ENCODE measurements around the gene PDP2.
"Not testable (repeated sequence)": the region's sequence is repeated elsewhere in the genome, so short reads cannot be mapped to it uniquely, and the experiment has no call there.

Gene PDP2

GRCh38 chr16:66895999-66896398 lies 15.7 kb downstream of the PDP2 start:
- no peak overlapping the region for H3K4me2 ChIP-seq (ENCODE audit: low read length)
- H4K20me1 ChIP-seq (ENCODE audit: control insufficient read depth, insufficient read depth, low read depth, low read length) = no peaks in the 10 kb centered on the region

GRCh38 chr16:66896682-66897081 lies 16.4 kb downstream of the PDP2 start:
- not testable (repeated sequence) for H3K36me3 ChIP-seq (ENCODE audit: control insufficient read depth, low read length); H3K79me2 ChIP-seq (ENCODE audit: control insufficient read depth, low read length); H3K4me3 ChIP-seq (ENCODE audit: low read length); H3K27me3 ChIP-seq (ENCODE audit: control insufficient read depth, low read length); H3F3A ChIP-seq (ENCODE audit: control insufficient read depth, insufficient read depth); H3K9me2 ChIP-seq (replicated peaks; ENCODE audit: control insufficient read depth, low read length); H4K20me1 ChIP-seq (ENCODE audit: control insufficient read depth, insufficient read depth, low read depth, low read length); H3K4me2 ChIP-seq (ENCODE audit: low read length); H3K9me3 ChIP-seq (ENCODE audit: control insufficient read depth, insufficient read depth, low read length); H3K27ac ChIP-seq (ENCODE audit: low read depth, low read length); H3K4me1 ChIP-seq (ENCODE audit: control insufficient read depth, low read length)

More at GRCh38 chr16:66895999-66896398, 15.7 kb downstream of the PDP2 start:
- TF ChIP-seq CTCF (IDR thresholded peaks at IDR 0.05; ENCODE audit: low read depth, low read length, poor library complexity, severe bottlenecking) = no peak
- no peak for TF ChIP-seq EZH2phosphoT487 (IDR thresholded peaks at IDR 0.05; ENCODE audit: borderline replicate concordance, low read length)
- no peak overlapping the region for H3K4me3 ChIP-seq (ENCODE audit: low read length)
- no peak overlapping the region for H3K27ac ChIP-seq (ENCODE audit: low read depth, low read length)
- no peaks in the 10 kb centered on the region for H3K9me3 ChIP-seq (ENCODE audit: control insufficient read depth, insufficient read depth, low read length)
- H3K36me3 ChIP-seq (ENCODE audit: control insufficient read depth, low read length) = no peaks in the 10 kb centered on the region
- H3K4me1 ChIP-seq (ENCODE audit: control insufficient read depth, low read length) = 0 out of 2 replicates have a peak, but pooled peaks cover 4% of the 10 kb centered on the region
- no peaks in the 10 kb centered on the region for H3K27me3 ChIP-seq (ENCODE audit: control insufficient read depth, low read length)
- no peaks in the 10 kb centered on the region for H3K79me2 ChIP-seq (ENCODE audit: control insufficient read depth, low read length)
- H3K9me2 ChIP-seq (replicated peaks; ENCODE audit: control insufficient read depth, low read length) = no peaks in the 10 kb centered on the region
- 0 out of 2 replicates have a peak, but pooled peaks cover 2% of the 10 kb centered on the region for H3F3A ChIP-seq (ENCODE audit: control insufficient read depth, insufficient read depth)

- no peak overlapping the region for H3K4me3 ChIP-seq (ENCODE audit: low read length)
- no peaks in the 10 kb centered on the region for H3K79me2 ChIP-seq (ENCODE audit: control insufficient read depth, low read length)
- 0 out of 2 replicates have a peak, but pooled peaks cover under 1% of the 10 kb centered on the region for H3K4me1 ChIP-seq (ENCODE audit: control insufficient read depth, low read length)
- H3K9me2 ChIP-seq (replicated peaks; ENCODE audit: control insufficient read depth, low read length) = no peaks in the 10 kb centered on the region
- no peaks in the 10 kb centered on the region for H3F3A ChIP-seq (ENCODE audit: control insufficient read depth, insufficient read depth)
- no peak for TF ChIP-seq EZH2phosphoT487 (IDR thresholded peaks at IDR 0.05; ENCODE audit: borderline replicate concordance, low read length)
- no peak for TF ChIP-seq CTCF (IDR thresholded peaks at IDR 0.05; ENCODE audit: low read depth, low read length, poor library complexity, severe bottlenecking)
- no peak overlapping the region for H3K4me2 ChIP-seq (ENCODE audit: low read length)
- no peaks in the 10 kb centered on the region for H3K27me3 ChIP-seq (ENCODE audit: control insufficient read depth, low read length)
- no peaks in the 10 kb centered on the region for H4K20me1 ChIP-seq (ENCODE audit: control insufficient read depth, insufficient read depth, low read depth, low read length)
- no peaks in the 10 kb centered on the region for H3K36me3 ChIP-seq (ENCODE audit: control insufficient read depth, low read length)
- no peak overlapping the region for H3K27ac ChIP-seq (ENCODE audit: low read depth, low read length)
- H3K9me3 ChIP-seq (ENCODE audit: control insufficient read depth, insufficient read depth, low read length) = no peaks in the 10 kb centered on the region
These were observed 17.9 kb downstream of the PDP2 start for GRCh38 chr16:66898207-66898606.

GRCh38 chr16:66898933-66899309 lies 18.6 kb downstream of the PDP2 start:
- H4K20me1 ChIP-seq (ENCODE audit: control insufficient read depth, insufficient read depth, low read depth, low read length) = no peaks in the 10 kb centered on the region
- no peaks in the 10 kb centered on the region for H3K4me1 ChIP-seq (ENCODE audit: control insufficient read depth, low read length)
- no peak for TF ChIP-seq CTCF (IDR thresholded peaks at IDR 0.05; ENCODE audit: low read depth, low read length, poor library complexity, severe bottlenecking)
- TF ChIP-seq EZH2phosphoT487 (IDR thresholded peaks at IDR 0.05; ENCODE audit: borderline replicate concordance, low read length) = no peak
- H3F3A ChIP-seq (ENCODE audit: control insufficient read depth, insufficient read depth) = no peaks in the 10 kb centered on the region
- no peaks in the 10 kb centered on the region for H3K9me2 ChIP-seq (replicated peaks; ENCODE audit: control insufficient read depth, low read length)
- H3K36me3 ChIP-seq (ENCODE audit: control insufficient read depth, low read length) = no peaks in the 10 kb centered on the region
- no peaks in the 10 kb centered on the region for H3K9me3 ChIP-seq (ENCODE audit: control insufficient read depth, insufficient read depth, low read length)
- H3K4me2 ChIP-seq (ENCODE audit: low read length) = no peak overlapping the region
- no peaks in the 10 kb centered on the region for H3K79me2 ChIP-seq (ENCODE audit: control insufficient read depth, low read length)
- H3K4me3 ChIP-seq (ENCODE audit: low read length) = no peak overlapping the region
- no peak overlapping the region for H3K27ac ChIP-seq (ENCODE audit: low read depth, low read length)
- H3K27me3 ChIP-seq (ENCODE audit: control insufficient read depth, low read length) = no peaks in the 10 kb centered on the region
